Measurements from ENCODE around the gene TICRR.

Gene TICRR

DNA sequence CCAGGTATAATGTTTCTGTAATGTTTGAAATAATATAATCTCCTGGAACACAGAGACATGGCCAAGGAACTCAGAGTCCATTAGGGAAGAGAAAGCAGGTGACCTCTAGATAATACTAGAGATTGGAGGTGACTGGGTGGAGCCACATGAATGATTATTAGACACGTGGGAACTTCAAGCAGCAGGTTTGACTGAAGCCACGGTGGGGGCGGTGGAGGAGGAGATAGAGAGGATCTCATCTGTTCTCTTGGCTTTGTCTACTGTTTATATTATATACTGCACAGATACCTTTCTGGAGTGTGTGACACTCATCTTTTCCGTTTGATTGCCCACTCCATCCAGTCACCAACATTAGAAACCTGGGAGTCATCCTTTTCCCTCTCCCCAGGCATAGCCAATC, 46.3 kb downstream of the TICRR start:
- no peak for ATAC-seq (replicated peaks; ENCODE audit: extremely low read depth, poor library complexity, severe bottlenecking)
- H3K36me3 Mint-ChIP-seq (ENCODE audit: insufficient read depth), result no peaks in the 10 kb centered on the region
- DNase-seq (ENCODE audit: low spot score in 2 of 2), result no peak
- no peaks in the 10 kb centered on the region for H3K9me3 Mint-ChIP-seq
- H3K27me3 Mint-ChIP-seq, result no peaks in the 10 kb centered on the region
- no peak overlapping the region for H3K4me3 Mint-ChIP-seq
- H3K27ac Mint-ChIP-seq (ENCODE audit: low read depth), result no peak overlapping the region
- H3K4me1 Mint-ChIP-seq, result no peaks in the 10 kb centered on the region

DNA sequence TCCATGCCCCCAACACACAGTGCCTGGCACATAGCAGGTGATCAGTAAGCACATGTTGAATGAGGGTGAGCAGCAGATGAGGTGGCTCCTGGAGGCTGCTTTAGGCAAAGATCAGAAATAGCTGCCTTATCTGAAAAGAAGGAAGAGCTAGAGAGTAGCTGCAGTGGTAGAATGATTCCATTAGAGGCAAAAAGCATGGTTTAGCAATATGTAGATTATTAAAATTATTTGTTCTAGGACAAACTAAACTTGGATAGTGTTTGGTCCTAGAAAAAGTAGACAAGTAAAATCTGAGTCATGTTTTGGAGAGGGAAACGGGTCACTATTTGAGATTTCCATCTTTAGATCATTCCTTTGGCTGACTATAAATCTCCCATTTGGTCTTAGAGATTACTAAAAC, 47.9 kb downstream of the TICRR start:
- DNase-seq (ENCODE audit: low spot score in 2 of 2) (no peak), ATAC-seq (replicated peaks; ENCODE audit: extremely low read depth, poor library complexity, severe bottlenecking) (no peak)
- Mint-ChIP-seq H3K9me3 (no peaks in the 10 kb centered on the region), H3K4me1 (no peaks in the 10 kb centered on the region), H3K4me3 (no peak overlapping the region), H3K27me3 (no peaks in the 10 kb centered on the region), H3K27ac (ENCODE audit: low read depth) (no peak overlapping the region), H3K36me3 (ENCODE audit: insufficient read depth) (no peaks in the 10 kb centered on the region)

DNA sequence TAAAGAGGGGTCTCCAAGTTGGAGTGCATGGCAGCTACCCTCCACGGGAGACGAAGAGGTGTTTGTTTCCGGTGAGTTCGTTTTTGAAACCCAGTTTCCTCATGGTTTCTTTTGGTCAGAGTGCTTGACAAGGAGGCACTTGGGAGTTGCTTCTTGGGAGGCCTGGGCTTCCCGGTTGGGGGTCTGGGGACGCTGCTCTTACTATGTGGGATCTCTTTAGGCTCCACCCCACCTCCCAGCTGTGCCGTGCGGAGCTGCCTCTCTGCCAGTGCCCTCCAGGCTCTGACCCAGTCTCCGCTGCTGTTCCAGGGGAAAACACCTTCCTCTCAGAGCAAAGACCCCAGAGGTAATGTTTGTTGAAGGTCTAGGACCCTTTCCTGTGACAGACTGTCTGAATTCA, 50.4 kb downstream of the TICRR start:
- Mint-ChIP-seq H3K4me3 (no peak overlapping the region), H3K4me1 (no peaks in the 10 kb centered on the region), H3K27me3 (no peaks in the 10 kb centered on the region), H3K9me3 (no peaks in the 10 kb centered on the region), H3K36me3 (ENCODE audit: insufficient read depth) (peaks cover under 1% of the 10 kb centered on the region), H3K27ac (ENCODE audit: low read depth) (no peak overlapping the region)
- ATAC-seq (replicated peaks; ENCODE audit: extremely low read depth, poor library complexity, severe bottlenecking) (no peak), DNase-seq (ENCODE audit: low spot score in 2 of 2) (no peak)

DNA sequence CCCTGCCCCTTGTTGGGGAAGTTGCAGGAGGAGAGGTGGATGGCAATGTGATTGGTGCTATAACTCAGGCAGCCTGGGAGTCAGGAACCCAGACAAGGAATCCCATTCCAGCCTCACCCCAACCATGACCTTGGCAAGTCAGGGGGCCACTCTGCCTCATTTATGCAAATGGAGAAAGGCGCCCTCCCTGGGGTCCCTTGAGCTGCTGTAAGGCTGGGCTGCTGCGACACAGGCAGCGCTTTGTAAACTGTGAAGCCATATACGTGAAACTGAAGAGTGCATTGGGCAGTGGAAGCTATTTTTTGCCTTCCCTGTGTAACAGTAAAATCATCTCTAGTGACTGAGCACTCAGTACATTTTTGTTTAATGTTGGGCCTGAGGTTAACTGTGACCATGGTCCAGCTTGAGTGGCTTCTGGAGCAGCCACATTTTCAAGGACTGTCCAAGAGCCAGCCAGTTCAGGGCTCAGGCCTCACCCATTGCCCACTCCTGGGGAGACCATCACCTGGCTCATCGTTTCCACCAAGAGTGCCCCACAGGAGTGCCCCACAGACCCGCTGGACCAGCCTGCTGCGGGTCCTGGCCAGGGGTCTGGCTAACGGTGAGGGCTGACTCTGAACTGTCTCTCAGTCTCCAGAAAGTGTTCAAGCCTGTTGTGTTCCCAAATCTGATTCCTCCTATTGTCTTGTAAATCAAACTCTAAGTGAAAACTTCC, 52.1 kb downstream of the TICRR start:
- Mint-ChIP-seq H3K4me1 (no peaks in the 10 kb centered on the region), H3K9me3 (no peaks in the 10 kb centered on the region), H3K4me3 (no peak overlapping the region), H3K27me3 (no peaks in the 10 kb centered on the region), H3K36me3 (ENCODE audit: insufficient read depth) (peaks cover 2% of the 10 kb centered on the region), H3K27ac (ENCODE audit: low read depth) (no peak overlapping the region)
- ATAC-seq (replicated peaks; ENCODE audit: extremely low read depth, poor library complexity, severe bottlenecking) (no peak), DNase-seq (ENCODE audit: low spot score in 2 of 2) (no peak)

DNA sequence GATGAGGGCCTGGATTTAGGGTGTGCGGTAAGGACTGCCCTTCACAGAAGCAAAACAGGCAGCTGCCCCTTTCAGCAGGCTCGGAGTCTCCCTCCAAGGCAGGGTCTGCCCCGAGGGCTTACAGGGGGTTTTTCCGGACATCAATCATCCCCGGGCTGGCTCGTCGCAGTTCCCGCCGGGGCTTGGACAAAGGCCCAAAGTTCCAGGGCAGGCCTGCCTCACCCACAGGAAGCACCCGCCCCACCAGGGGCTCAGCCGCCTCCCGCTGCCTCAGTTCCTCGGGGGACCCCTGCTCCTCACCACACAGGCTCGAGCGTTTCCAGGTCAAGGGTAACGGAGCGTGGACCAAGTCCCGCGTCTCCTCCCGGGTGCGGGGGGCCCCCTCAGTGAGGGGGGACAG, 53.0 kb downstream of the TICRR start:
- Mint-ChIP-seq H3K9me3 (no peaks in the 10 kb centered on the region), H3K4me3 (no peak overlapping the region), H3K4me1 (no peaks in the 10 kb centered on the region), H3K27me3 (peaks cover under 1% of the 10 kb centered on the region), H3K36me3 (ENCODE audit: insufficient read depth) (peaks cover 2% of the 10 kb centered on the region), H3K27ac (ENCODE audit: low read depth) (no peak overlapping the region)
- ATAC-seq (replicated peaks; ENCODE audit: extremely low read depth, poor library complexity, severe bottlenecking) (no peak), DNase-seq (ENCODE audit: low spot score in 2 of 2) (no peak)

DNA sequence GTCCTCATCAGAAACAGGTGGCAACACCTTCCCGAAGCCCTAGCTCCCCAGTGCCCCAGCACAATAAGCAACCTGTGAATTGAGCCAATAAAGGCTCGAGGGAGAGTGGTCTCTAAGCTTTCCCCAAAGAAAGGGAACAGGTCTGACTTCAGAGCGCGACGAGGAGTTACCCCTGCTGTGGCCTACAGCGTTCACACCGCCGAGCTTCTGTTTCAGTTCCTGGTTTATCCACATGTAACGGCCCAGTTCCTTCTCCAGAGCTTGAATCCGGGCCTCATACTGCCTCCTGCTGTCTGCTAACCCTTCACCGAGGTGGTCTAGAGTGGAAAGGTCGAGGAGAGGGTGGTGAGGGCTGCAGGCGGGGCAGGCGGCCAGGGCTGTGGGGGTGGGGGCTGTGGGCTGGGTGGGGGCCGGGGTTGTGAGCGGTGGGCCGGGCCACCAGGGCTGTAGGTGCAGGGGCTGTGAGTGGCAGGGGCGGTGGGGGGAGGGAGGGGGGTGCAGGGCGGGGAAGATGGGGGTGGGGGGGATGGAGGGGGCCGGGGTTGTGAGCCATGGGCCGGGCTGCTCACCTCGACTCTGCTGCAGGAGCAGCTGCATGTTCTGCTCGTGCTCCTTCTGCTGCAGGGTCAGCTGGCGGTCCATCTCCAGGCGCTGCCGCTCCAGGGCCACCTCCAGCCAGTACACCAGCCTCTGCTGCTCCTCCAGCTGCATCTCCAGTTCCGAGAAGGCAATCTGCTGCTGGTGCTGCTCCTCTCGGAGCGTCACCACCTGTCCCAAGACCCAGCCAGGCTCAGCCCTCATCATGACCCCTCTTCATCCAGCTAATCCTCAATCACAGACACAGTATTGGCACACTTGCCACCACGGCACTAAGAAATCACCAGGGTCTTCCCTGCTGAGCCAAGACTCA, 53.8 kb downstream of the TICRR start:
- Mint-ChIP-seq H3K9me3 (no peaks in the 10 kb centered on the region), H3K36me3 (ENCODE audit: insufficient read depth) (peaks cover 4% of the 10 kb centered on the region), H3K4me3 (no peak overlapping the region), H3K4me1 (no peaks in the 10 kb centered on the region), H3K27me3 (peaks cover 8% of the 10 kb centered on the region), H3K27ac (ENCODE audit: low read depth) (no peak overlapping the region)
- no peak for DNase-seq (ENCODE audit: low spot score in 2 of 2)
- ATAC-seq (replicated peaks; ENCODE audit: extremely low read depth, poor library complexity, severe bottlenecking), result no peak

DNA sequence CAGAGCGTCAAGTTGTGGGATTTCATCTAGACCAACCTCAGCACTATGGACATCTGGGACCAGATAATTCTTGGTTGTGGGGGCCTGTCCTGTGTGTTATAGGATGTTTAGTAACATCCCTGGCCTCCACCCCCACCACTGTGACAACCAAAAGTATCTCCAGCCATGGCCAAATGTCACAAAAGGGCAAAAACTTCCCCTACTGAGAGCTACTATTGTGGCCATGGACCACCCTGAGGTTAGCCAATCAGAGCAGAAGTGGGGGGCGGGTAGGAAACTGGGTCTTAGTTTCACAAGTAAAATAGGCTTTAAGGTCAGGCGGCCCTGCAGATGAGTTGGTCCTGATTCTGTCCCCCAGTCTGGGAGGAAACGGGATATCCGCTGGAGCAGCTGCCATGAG, 54.6 kb downstream of the TICRR start:
- Mint-ChIP-seq H3K36me3 (ENCODE audit: insufficient read depth) (peaks cover 5% of the 10 kb centered on the region), H3K4me3 (no peak overlapping the region), H3K27ac (ENCODE audit: low read depth) (no peak overlapping the region), H3K4me1 (no peaks in the 10 kb centered on the region), H3K9me3 (no peaks in the 10 kb centered on the region), H3K27me3 (peaks cover 9% of the 10 kb centered on the region)
- DNase-seq (ENCODE audit: low spot score in 2 of 2), result no peak
- ATAC-seq (replicated peaks; ENCODE audit: extremely low read depth, poor library complexity, severe bottlenecking), result no peak

DNA sequence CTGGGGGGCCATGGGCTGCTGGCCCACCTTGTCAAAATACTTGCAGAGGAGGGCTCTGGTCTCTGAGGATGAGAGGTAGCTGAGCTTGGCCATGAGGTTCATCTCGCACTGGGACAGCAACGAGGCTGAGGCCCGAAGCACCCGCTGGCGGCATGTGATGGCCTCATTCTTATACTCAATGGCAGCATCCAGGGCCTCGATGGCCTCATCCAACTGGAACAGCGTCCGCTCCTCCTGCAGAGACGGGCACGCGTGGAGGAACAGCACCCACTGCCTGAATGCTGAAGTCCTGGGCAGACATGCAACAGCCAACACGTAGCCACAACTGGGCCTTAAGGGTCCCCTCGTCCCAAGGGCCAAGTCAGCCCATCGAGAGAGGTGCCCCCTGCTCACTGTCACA, 55.0 kb downstream of the TICRR start:
- Mint-ChIP-seq H3K4me1 (no peaks in the 10 kb centered on the region), H3K27ac (ENCODE audit: low read depth) (no peak overlapping the region), H3K4me3 (no peak overlapping the region), H3K36me3 (ENCODE audit: insufficient read depth) (peaks cover 6% of the 10 kb centered on the region), H3K9me3 (no peaks in the 10 kb centered on the region), H3K27me3 (peaks cover 9% of the 10 kb centered on the region)
- DNase-seq (ENCODE audit: low spot score in 2 of 2) (no peak), ATAC-seq (replicated peaks; ENCODE audit: extremely low read depth, poor library complexity, severe bottlenecking) (no peak)

DNA sequence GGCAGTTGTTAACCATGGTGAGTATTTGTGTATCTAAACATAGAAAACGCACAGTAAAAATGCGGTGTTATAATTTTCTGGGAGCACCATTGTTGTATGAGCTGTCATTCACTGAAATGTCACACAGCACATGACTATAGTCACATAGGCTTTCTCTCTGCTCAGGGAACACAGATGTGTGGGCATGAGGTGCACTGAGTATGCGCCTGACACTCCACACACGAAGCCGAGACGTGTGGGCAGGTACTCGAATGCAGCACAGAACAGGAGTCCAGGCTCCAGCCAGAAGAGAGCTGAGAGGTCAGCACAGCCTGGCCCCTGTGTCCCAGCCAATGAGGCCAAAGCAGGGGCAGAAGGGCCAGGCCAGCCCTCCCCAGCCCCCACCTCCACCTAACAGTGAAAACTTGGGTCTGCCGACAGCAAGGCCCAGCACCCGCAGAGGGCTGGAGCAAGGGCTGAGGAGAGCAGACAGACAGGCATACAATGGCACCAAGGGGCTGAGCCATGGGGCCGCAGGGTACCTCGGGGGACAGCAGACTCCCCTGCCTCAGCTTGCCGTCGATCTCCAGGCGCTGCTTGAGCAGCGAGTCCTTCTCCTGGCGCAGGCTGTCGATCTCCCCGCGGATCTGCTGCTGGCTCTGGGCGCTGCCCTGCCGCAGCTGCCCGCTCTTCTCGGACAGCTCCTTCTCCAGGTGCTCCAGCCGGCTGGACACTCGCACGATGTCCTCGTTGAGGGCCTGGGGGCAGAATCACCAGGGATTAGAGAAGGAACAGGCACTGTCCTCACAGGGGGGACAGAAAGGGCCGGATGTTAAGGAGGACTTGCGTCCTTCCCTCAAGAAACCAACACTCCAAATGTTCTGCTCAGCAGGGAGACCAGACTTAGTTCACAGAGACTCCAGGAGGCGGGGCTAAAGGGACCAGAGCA, 56.0 kb downstream of the TICRR start:
- DNase-seq (ENCODE audit: low spot score in 2 of 2) (no peak), ATAC-seq (replicated peaks; ENCODE audit: extremely low read depth, poor library complexity, severe bottlenecking) (no peak)
- Mint-ChIP-seq H3K4me3 (no peak overlapping the region), H3K27ac (ENCODE audit: low read depth) (peak overlapping the region; percentile 59), H3K9me3 (no peaks in the 10 kb centered on the region), H3K27me3 (peaks cover 9% of the 10 kb centered on the region), H3K36me3 (ENCODE audit: insufficient read depth) (peaks cover 6% of the 10 kb centered on the region), H3K4me1 (no peaks in the 10 kb centered on the region)

DNA sequence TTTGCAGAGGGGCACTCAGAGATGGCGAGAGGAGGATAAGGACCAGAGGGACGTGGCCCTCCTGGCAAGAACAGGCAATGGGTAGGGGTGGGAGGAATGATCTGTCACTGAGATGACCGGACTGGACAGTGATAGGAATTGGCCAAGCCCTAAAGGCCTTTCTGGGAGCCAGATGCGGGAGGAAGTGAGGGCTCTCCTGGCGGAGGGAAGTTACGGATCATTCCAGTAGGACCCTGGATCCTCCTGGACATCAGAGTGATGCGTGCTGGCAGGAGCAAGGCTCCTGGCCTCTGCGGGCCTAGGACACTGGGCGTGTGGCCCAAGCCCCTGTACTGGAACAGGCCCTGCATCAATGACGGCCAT, 56.6 kb downstream of the TICRR start:
- Mint-ChIP-seq H3K9me3 (no peaks in the 10 kb centered on the region), H3K4me3 (no peak overlapping the region), H3K27ac (ENCODE audit: low read depth) (peak overlapping the region; percentile 59), H3K4me1 (no peaks in the 10 kb centered on the region), H3K36me3 (ENCODE audit: insufficient read depth) (peaks cover 6% of the 10 kb centered on the region), H3K27me3 (peaks cover 9% of the 10 kb centered on the region)
- no peak for ATAC-seq (replicated peaks; ENCODE audit: extremely low read depth, poor library complexity, severe bottlenecking)
- no peak for DNase-seq (ENCODE audit: low spot score in 2 of 2)

DNA sequence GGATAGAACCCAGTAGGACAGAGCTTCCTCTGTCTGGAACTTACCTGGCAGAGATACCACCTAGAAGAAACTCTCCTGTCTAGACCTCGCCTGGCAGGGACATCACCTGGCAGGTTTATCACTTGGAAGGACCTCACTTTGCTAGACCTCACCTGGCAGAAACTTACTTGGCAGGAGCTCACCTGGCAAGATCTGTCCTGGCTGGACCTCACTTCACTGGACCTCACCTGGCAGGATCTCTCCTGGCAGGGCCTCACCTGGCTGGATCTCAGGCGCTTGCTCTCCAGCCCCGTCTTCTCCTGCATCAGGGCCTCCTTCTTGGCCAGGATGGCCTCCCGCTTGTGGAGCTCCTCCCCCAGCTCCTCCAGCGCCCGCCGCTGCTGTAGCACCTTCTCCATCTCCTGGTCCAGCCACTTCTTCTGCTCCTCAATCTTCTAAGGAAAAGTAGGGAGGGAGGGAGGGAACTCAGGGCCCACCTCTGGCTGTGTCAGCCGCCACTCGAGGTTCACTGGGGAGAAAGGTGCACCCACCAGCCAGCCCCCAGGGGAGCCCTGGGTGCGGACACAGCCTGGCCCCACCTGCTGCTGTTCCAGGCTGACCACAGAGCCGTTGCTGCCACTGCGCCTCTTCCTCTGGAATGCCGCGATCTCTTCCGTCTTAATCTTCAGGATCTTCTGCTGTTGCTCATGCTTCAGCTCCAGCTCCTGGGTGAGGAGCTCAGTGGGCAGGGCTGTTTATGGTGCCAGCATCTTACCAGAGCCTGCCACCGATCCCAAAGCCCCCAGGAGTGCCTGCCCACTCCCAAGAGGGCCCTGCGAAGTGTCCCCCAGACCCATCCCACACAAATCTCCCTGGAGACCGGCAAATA, 57.5 kb downstream of the TICRR start:
- DNase-seq (ENCODE audit: low spot score in 2 of 2) (no peak), ATAC-seq (replicated peaks; ENCODE audit: extremely low read depth, poor library complexity, severe bottlenecking) (no peak)
- Mint-ChIP-seq H3K36me3 (ENCODE audit: insufficient read depth) (peaks cover 6% of the 10 kb centered on the region), H3K27ac (ENCODE audit: low read depth) (no peak overlapping the region), H3K4me3 (no peak overlapping the region), H3K27me3 (peaks cover 9% of the 10 kb centered on the region), H3K9me3 (no peaks in the 10 kb centered on the region), H3K4me1 (no peaks in the 10 kb centered on the region)

DNA sequence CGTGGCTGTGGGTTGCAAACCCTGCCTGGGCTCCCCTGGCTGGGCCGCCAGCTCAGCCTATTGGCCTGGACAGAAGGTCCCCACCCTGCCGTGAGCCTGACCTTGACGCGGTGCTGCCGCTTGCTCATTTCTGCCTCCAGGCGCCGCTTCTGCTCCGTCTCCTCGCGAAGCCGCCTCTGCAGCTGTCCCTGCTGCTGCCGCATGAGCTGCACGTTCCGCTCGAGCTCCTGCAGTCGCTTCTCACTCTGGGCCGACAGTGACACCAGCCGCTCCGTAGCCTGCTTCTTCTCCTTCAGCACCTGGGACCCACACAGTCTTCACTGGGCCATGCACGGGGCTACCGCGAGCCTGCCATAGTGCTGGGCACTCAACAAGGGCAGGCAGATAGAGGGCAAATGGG, 58.3 kb downstream of the TICRR start:
- H3K4me3 Mint-ChIP-seq, result no peak overlapping the region
- no peak for ATAC-seq (replicated peaks; ENCODE audit: extremely low read depth, poor library complexity, severe bottlenecking)
- DNase-seq (ENCODE audit: low spot score in 2 of 2), result peak in 1 of 2 donors; percentile 3
- H3K4me1 Mint-ChIP-seq, result no peaks in the 10 kb centered on the region
- H3K9me3 Mint-ChIP-seq, result no peaks in the 10 kb centered on the region
- H3K36me3 Mint-ChIP-seq (ENCODE audit: insufficient read depth), result peaks cover 6% of the 10 kb centered on the region
- peaks cover 9% of the 10 kb centered on the region for H3K27me3 Mint-ChIP-seq
- no peak overlapping the region for H3K27ac Mint-ChIP-seq (ENCODE audit: low read depth)
